ENCODE results near the gene RHBDD3. TPM values are rescaled to one million over a fixed set of nuclear protein-coding genes. Genes with fewer than 3 reads are reported as not detected.
A peak's percentile ranks its signal among the peaks of the same experiment; 100 is the strongest.

RHBDD3 gene
- total RNA-seq, 2 donors from 2014 or later: 16.5 to 23.4 TPM

- peaks cover 85% of the 10 kb centered on the region for H3K36me3 ChIP-seq
- no peak for DNase-seq (ENCODE audit: low spot score)
- no peak overlapping the region for H3K27ac ChIP-seq
- H3K27me3 ChIP-seq: no peaks in the 10 kb centered on the region
- peaks cover 0 to 17% of the 10 kb centered on the region in 2 donors for H3K4me1 ChIP-seq
- no peaks in the 10 kb centered on the region for H3K9me3 ChIP-seq
- no peak overlapping the region for H3K4me3 ChIP-seq
- no peak for TF ChIP-seq CTCF (IDR thresholded peaks at IDR 0.05)
Measured at GRCh38 chr22:29275819-29276565, 8.2 kb upstream of the RHBDD3 start.

GRCh38 chr22:29275167-29275566, 7.4 kb upstream of the RHBDD3 start:
- DNase-seq (ENCODE audit: low spot score): no peak
- TF ChIP-seq CTCF (IDR thresholded peaks at IDR 0.05): no peak
- H3K27me3 ChIP-seq: no peaks in the 10 kb centered on the region
- H3K4me1 ChIP-seq: peaks cover 0 to 25% of the 10 kb centered on the region in 2 donors
- H3K27ac ChIP-seq: no peak overlapping the region
- peaks cover 80% of the 10 kb centered on the region for H3K36me3 ChIP-seq
- H3K4me3 ChIP-seq: no peak overlapping the region
- H3K9me3 ChIP-seq: no peaks in the 10 kb centered on the region

GRCh38 chr22:29272624-29273023, 4.8 kb upstream of the RHBDD3 start:
- H3K4me1 ChIP-seq: peaks cover 0 to 36% of the 10 kb centered on the region in 2 donors
- no peak overlapping the region for H3K4me3 ChIP-seq
- H3K36me3 ChIP-seq: peaks cover 55% of the 10 kb centered on the region
- DNase-seq (ENCODE audit: low spot score): no peak
- no peak overlapping the region for H3K27ac ChIP-seq
- H3K9me3 ChIP-seq: no peaks in the 10 kb centered on the region
- H3K27me3 ChIP-seq: no peaks in the 10 kb centered on the region
- no peak for TF ChIP-seq CTCF (IDR thresholded peaks at IDR 0.05)

- H3K27me3 ChIP-seq: no peaks in the 10 kb centered on the region
- peaks cover 0 to 53% of the 10 kb centered on the region in 2 donors for H3K4me1 ChIP-seq
- peak overlapping the region; percentile 89 to 93 for H3K4me3 ChIP-seq
- H3K36me3 ChIP-seq: peaks cover 35% of the 10 kb centered on the region
- no peak overlapping the region for H3K27ac ChIP-seq
- H3K9me3 ChIP-seq: no peaks in the 10 kb centered on the region
- TF ChIP-seq CTCF (IDR thresholded peaks at IDR 0.05): no peak
- DNase-seq (ENCODE audit: low spot score): peak; percentile 52
Measured at GRCh38 chr22:29270475-29271271, 2.9 kb upstream of the RHBDD3 start.

- TF ChIP-seq CTCF (IDR thresholded peaks at IDR 0.05): no peak
- peaks cover 34% of the 10 kb centered on the region for H3K36me3 ChIP-seq
- no peaks in the 10 kb centered on the region for H3K9me3 ChIP-seq
- no peak for DNase-seq (ENCODE audit: low spot score)
- H3K27ac ChIP-seq: peak overlapping the region in 1 of 2 donors; percentile 99
- peaks cover 0 to 53% of the 10 kb centered on the region in 2 donors for H3K4me1 ChIP-seq
- H3K27me3 ChIP-seq: no peaks in the 10 kb centered on the region
- peak overlapping the region; percentile 89 to 93 for H3K4me3 ChIP-seq
Measured at GRCh38 chr22:29269731-29270474, 2.1 kb upstream of the RHBDD3 start.

Data from right atrium auricular region (tissue), 2 donors.